Stimulated activated CD4-positive, alpha-beta T cell treated with anti-CD3 and anti-CD28 coated beads, Interleukin-12 subunit alpha, Interleukin-12 subunit beta, amount 100 ng/mL, for 24 hours (primary cell): ENCODE results near the gene LOXHD1.

Experiments used
- DNase-seq, 2 experiments: peaks; one replicate each; pipeline ENCODE4 v3.0.0-alpha.2; 2020; ENCODE audit warnings: low read depth in 2 of 2

LOXHD1 gene

DNA sequence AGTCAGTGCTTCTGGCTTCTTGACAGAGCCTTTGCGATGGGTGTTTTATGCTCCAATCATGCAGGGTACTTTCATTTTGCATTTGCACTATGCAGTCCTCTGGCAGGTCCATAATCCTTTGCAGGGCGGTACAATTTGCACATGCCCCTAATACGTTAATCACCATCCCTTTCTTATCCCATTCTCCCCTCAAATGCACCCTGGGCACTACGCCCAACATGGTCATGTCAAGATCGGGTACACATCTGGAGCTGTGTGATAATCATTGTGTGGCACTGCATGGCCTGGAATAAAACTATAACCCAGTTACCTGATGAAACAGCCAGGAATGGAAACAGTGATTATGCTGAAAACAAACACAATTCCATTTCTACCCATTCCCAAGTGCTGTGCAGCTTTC is 27.7 kb downstream of the LOXHD1 start:
- no peak for DNase-seq

GRCh38 chr18:46628206-46628605 is 28.8 kb downstream of the LOXHD1 start:
- no peak for DNase-seq

DNA sequence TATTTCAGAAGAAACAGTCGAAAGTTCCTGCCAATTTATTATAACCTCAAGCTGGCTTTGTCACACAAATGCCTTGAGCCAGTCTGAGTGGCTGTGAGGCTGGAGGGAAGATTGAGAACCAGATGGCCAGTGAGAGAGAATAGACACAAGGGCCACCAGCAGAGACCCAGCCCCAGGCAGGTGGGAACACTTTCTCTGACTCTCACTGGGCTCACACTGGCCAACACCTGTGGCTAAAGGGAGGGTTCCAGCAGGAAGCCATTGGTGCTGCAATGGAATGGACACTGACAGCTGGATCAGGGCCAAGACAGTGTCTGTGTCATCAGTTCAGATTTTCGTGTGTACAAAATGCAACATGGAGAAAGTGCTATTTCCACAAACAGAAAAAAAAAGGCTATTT is 29.9 kb downstream of the LOXHD1 start:
- no peak for DNase-seq

- no peak for DNase-seq
Measured at GRCh38 chr18:46625069-46625468, 32.0 kb downstream of the LOXHD1 start.

GRCh38 chr18:46624127-46624526 is 32.9 kb downstream of the LOXHD1 start:
- DNase-seq: no peak

- DNase-seq: peak in 1 of 2 experiments; percentile 15
Measured at GRCh38 chr18:46623541-46623940, 33.5 kb downstream of the LOXHD1 start.

DNA sequence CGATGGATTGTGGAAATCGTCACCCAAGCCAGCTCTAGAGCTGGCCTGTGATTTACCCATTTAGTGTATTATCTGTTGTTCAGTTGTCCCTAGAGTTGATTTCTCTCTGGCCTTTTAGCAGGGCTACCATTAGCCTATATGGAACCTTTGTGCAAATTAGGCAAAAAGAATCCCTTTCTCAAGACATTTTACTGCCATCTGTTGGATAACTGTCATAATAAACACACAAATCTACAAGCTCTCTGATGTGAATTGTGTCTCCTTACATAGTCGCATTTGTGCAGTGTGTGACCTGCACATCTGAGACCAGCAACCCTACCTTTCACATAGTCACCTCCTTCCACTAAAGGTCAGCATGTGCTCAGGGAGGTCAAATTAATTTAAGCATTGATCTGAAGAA is 34.0 kb downstream of the LOXHD1 start:
- no peak for DNase-seq

GRCh38 chr18:46622451-46622850 is 34.6 kb downstream of the LOXHD1 start:
- DNase-seq: no peak

DNA sequence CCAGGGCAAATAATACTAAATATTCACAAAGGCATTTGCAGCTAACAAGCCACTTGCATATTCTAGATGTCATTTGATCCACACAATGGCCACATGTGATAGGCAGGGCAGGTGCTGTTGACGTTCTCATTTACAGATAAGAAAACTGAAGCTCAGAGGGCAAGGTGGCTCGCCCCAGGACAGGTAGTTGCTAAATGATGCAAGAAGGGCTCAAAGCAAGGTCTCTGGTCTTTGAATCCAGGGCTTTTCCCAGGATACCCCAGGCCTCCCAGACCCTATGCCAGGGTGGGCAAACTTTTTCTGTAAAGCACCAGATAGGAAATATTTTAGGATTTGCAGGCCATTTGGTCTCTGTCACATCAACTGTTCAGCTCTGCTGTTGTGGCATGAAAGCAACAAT is 35.1 kb downstream of the LOXHD1 start:
- DNase-seq: no peak

DNA sequence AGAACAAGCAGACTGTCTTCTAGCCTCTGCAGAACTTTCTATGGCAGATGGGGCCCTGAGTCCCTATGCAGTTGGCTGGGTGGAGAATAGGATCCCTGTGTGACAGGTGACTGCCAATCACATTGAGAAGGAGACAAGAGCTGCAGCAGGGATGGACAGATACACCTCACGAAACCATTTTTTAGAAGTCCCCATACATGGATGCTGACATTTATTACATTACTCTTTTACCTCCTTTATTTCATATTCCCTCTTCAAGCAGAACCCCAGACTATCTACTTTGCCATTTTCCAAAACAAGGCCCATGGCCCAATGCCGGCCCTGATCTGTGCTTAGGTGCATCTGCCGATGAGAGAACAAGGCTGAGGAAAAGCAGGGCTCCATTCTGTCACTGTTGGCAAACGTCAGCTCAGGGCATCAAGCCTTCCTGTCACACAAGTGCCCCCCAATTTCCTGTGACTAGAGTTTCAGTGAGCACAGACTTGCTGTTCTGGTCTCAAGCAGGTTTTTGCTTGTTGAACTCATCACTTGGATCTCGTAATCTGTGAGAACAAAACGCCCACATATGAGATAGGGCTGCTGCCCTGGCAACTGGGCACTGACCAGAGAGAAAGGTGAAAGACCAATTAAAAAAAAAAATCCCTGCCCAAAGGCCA is 35.8 kb downstream of the LOXHD1 start:
- DNase-seq: no peak

GRCh38 chr18:46619559-46619958 is 37.5 kb downstream of the LOXHD1 start:
- no peak for DNase-seq

GRCh38 chr18:46615720-46616119 is 41.3 kb downstream of the LOXHD1 start:
- no peak for DNase-seq

DNA sequence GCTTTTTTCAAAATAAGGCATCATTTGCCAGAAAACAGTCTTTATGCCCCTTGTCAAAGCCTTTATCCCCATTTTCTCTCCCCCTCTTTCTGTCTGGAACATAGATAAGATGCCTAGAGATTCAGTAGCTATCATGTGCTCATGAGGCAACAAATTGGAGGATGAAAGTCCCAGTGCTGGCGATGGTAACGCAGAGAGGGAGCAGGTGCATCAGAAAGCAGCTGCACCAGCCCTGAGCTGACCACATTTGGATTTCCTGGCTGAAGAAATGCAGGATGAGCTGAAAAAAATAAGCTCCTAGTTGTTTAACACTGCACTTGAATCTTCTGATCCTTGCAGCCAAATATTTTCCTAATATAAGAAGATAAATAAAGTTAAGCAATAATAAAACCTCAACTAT is 48.0 kb downstream of the LOXHD1 start:
- DNase-seq: no peak

GRCh38 chr18:46607926-46608325 is 49.1 kb downstream of the LOXHD1 start:
- no peak for DNase-seq

DNA sequence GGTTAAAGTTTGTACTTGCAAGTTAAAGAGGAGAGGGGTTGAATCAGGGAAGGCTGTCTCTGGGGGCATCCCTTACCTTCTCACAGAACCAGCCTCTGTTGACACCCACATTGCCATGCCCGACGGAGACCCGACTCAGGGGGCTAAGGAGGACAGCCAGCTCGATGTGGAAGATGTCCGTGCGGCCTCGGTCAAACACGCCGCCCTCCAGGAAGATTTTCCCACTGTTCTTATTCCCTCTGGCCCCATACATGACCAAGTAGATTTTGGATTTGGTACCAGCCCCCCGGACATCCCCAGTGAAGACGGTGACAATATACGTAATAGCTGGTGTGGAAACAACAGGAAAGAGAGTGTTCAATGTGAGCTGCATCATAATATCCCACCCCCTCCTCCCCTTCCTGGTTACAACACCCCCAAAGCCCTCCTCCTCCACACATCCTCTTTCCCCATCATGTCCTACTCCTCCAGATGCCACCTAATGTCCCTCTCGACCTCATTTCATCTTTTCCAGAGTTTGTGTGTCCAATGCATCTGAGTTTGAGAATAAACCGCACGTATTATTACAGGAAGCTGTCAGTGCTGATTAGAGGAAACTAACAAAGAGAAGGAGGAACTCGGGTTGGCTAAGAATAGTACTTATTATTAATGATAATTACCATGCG is 55.7 kb downstream of the LOXHD1 start:
- DNase-seq: no peak

DNA sequence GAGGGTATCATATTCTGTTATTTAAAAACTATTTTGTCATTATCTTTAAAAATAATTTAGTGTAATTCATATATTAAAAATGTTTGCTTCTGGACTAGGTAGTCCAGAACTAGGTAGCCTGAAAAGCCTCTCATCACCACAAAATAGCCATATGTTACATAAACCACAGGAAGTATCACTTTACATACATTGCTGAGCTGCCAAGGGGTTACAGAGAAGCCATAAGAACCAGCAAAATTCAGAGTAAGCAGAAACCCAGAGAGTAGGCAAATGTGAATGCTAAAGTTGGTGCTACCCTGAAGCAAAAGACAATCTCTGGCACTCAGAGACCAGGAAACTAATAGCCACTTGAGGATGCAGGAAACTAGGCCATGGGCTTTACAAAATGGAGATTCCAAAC is 60.9 kb downstream of the LOXHD1 start:
- DNase-seq: no peak

GRCh38 chr18:46591783-46592391 is 65.1 kb downstream of the LOXHD1 start:
- no peak for DNase-seq

GRCh38 chr18:46590103-46590502 is 66.9 kb downstream of the LOXHD1 start:
- DNase-seq: no peak

DNA sequence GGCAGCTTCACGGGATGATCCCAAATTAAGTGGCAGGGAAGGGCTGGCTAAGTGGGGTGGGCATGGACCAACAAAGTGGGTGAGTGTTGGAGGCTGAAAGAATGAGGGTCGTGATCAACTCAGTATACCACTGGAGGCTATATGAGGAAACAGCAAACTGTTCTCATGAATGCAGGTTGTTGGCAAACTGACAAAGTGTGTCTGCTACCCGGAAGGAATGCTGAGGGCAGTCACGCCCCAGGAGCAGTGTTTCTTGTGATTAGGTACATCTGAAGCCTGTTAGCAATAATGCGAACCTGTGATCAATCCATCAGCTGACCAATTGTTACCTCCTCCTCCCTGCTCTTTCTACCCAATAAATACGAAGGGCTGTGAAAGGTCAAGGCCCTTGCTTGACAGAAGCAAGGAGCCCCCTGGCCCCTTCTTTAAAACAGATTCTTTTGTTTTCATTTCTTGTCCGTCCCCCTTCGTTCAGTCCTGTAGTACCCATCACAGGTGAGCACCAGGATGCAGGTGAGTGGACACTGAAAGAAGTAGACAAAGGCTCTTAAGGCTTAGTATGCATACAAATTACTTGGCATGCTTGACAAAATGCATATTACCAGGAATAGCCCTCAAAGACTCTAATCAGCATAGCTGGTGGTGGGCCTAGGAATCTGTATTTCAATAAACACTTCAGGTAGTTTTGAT is 67.9 kb downstream of the LOXHD1 start:
- DNase-seq: no peak

DNA sequence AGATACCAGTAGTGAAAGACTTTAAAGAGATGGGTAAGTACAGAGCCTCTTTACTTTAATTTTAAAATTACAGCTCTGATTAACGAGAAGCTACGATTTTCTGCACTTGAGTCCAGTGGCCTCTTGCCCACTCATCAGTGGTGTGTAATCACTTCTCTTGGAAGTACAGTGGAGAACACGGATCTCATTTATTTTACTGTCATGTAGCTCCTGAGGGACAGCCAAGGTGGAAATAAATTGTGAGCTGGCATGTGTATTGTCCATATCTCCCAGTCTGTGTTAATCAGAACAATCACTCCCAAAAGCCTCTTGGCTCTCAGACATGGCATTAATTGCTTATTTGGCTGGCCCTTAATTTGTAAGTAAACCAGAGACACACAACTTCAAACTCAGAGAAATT is 69.4 kb downstream of the LOXHD1 start:
- DNase-seq: no peak

DNA sequence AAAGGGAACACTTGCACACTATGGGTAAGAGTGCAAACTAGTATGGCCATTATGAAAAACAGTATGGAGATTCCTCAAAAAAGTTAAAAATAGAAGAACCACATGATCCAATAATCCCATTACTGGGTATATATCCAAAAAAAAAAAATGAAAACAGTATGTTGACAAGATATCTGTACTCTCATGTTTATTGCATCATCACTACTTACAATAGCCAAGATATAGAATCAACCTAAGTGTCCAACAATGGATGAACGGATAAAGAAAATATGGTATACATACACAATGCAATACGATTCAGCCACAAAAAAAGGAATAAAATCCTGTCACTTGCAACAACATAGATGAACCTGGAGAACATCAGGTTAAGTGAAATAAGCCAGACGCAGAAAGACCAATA is 73.3 kb downstream of the LOXHD1 start:
- no peak for DNase-seq

- DNase-seq: no peak
Measured at GRCh38 chr18:46581648-46582047, 75.4 kb downstream of the LOXHD1 start.

- no peak for DNase-seq
Measured at GRCh38 chr18:46578987-46579386, 78.0 kb downstream of the LOXHD1 start.
